ENCODE data around the gene G2E3. TPM values are rescaled to one million over a fixed set of nuclear protein-coding genes. Genes with fewer than 3 reads are reported as not detected.

Gene G2E3
- total and polyA plus RNA-seq, 2 of the 4 experiments (the other 2 are of a cell fraction) = 9.6 to 19.4 TPM

DNA sequence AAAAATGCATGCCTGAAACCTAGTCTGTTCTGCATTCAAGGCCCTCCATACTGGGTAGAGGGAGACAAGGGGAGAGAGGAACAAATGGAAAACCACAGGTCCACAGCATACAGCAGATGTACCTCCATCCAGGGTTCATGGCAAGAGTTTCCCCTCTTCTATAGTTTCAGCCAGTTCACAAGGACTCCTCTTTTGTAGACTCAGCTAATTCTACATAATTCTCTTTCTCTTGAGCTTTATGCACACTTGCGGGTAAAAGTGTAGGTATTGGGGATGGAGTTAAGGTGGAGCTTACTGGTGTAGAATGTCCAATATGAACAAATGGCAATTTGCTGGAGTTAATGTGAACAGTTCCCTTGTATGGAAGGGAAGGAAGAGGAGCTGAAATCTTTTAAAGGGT is 23.4 kb downstream of the G2E3 start:
- ChIA-PET CTCF (no interaction called here), POLR2A (ENCODE audit: unreplicated experiment) (no interaction called here)
- no peak overlapping the region for H3K23ac ChIP-seq (ENCODE audit: low read depth, low read length)
- H4K8ac ChIP-seq (ENCODE audit: low read depth in 2 of 2, low read length in 2 of 2) = no peak overlapping the region
- H3K18ac ChIP-seq (ENCODE audit: low read depth, low read length) = no peak overlapping the region
- H4K5ac ChIP-seq (ENCODE audit: low read depth, low read length) = no peak overlapping the region
- in situ Hi-C loops (cut with MboI; ENCODE audit: low sequenced_read_pairs) (no loop called here), intact Hi-C loops (cut with micrococcal nuclease) (loop anchor here (5.0 kb wide), 1 partner anchor 35 kb away; no protein-coding TSS in a partner anchor), dilution Hi-C loops (cut with HindIII; ENCODE audit: low sequenced_read_pairs, unreplicated experiment) (no loop called here)
- H3K36me3 ChIP-seq (ENCODE audit: control insufficient read depth, insufficient read depth, low read length) = peaks cover 3% of the 10 kb centered on the region; the same call in 1 of the 2 replicates
- no peak overlapping the region for H3K4me2 ChIP-seq (ENCODE audit: low read depth, low read length)
- no peak for DNase-seq
- no peak overlapping the region for H2AFZ ChIP-seq (replicated peaks; ENCODE audit: low read length, poor library complexity)
- no peak overlapping the region for H2AK5ac ChIP-seq (ENCODE audit: low read depth, low read length)
- peaks cover 15% of the 10 kb centered on the region for H4K20me1 ChIP-seq (ENCODE audit: insufficient read depth, low read length)
- no peak overlapping the region for H3K4me3 ChIP-seq (ENCODE audit: insufficient read depth, low read depth, low read length)
- no peak overlapping the region for H3K56ac ChIP-seq (ENCODE audit: extremely low read depth, insufficient read depth, low read length)
- peaks cover 5% of the 10 kb centered on the region for H3K4me1 ChIP-seq (ENCODE audit: control insufficient read depth, insufficient read depth, low read length)
- no CpG with 5 or more reads among the region's 1 CpG for WGBS, 2 experiments (ENCODE audit: extremely low coverage in 2 of 2, insufficient read length in 1 of 2)
- no peak overlapping the region for H3K14ac ChIP-seq (replicated peaks; ENCODE audit: low read depth, low read length)
- H3K79me1 ChIP-seq (ENCODE audit: low read depth in 1 of 2, low read length in 2 of 2) = peaks cover 19 to 43% of the 10 kb centered on the region in 2 experiments
- H3K9ac ChIP-seq (ENCODE audit: low read depth, low read length) = no peak overlapping the region
- no peak for ATAC-seq (ENCODE audit: low read depth)
- H3K9me3 ChIP-seq (ENCODE audit: control insufficient read depth, insufficient read depth, low read length) = no peaks in the 10 kb centered on the region
- H4K91ac ChIP-seq (ENCODE audit: insufficient read depth, low read depth, low read length) = no peak overlapping the region
- no peak overlapping the region for H2BK5ac ChIP-seq (ENCODE audit: low read depth, low read length, poor library complexity, severe bottlenecking)
- no peaks in the 10 kb centered on the region for H3K27me3 ChIP-seq (ENCODE audit: control insufficient read depth, insufficient read depth, low read length)
- H2BK15ac ChIP-seq (ENCODE audit: low read depth, low read length) = no peak overlapping the region
- no peak overlapping the region for H2BK20ac ChIP-seq (ENCODE audit: low read depth, low read length)
- H2AK9ac ChIP-seq (replicated peaks; ENCODE audit: low read depth, low read length, poor library complexity) = no peak overlapping the region
- H3K9me1 ChIP-seq (ENCODE audit: insufficient read depth, low read length) = peaks cover 3% of the 10 kb centered on the region; the same call in 1 of the 2 replicates
- TF ChIP-seq MAZ (IDR thresholded peaks at IDR 0.05; ENCODE audit: borderline replicate concordance, low read depth, low read length) (no peak), FOS (IDR thresholded peaks at IDR 0.05; ENCODE audit: low read depth, low read length) (no peak), MXI1 (IDR thresholded peaks at IDR 0.05; ENCODE audit: borderline replicate concordance, low read depth, low read length) (no peak), NFE2L2 (IDR thresholded peaks at IDR 0.05; ENCODE audit: low read depth, low read length) (no peak), BHLHE40 (IDR thresholded peaks at IDR 0.05; ENCODE audit: low read depth, low read length) (no peak), RCOR1 (IDR thresholded peaks at IDR 0.05; ENCODE audit: insufficient replicate concordance, low read length) (no peak), POLR2A (IDR thresholded peaks at IDR 0.05; ENCODE audit: low read depth, low read length) (no peak)
- TF ChIP-seq, protein P1, sequence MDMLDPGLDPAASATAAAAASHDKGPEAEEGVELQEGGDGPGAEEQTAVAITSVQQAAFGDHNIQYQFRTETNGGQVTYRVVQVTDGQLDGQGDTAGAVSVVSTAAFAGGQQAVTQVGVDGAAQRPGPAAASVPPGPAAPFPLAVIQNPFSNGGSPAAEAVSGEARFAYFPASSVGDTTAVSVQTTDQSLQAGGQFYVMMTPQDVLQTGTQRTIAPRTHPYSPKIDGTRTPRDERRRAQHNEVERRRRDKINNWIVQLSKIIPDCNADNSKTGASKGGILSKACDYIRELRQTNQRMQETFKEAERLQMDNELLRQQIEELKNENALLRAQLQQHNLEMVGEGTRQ (IDR thresholded peaks at IDR 0.05; ENCODE audit: low read depth, low read length) = no peak
- TF ChIP-seq, protein P2, sequence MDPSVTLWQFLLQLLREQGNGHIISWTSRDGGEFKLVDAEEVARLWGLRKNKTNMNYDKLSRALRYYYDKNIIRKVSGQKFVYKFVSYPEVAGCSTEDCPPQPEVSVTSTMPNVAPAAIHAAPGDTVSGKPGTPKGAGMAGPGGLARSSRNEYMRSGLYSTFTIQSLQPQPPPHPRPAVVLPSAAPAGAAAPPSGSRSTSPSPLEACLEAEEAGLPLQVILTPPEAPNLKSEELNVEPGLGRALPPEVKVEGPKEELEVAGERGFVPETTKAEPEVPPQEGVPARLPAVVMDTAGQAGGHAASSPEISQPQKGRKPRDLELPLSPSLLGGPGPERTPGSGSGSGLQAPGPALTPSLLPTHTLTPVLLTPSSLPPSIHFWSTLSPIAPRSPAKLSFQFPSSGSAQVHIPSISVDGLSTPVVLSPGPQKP (IDR thresholded peaks at IDR 0.05; ENCODE audit: borderline replicate concordance, low read depth, low read length) = no peak
- TF ChIP-seq, protein P3, sequence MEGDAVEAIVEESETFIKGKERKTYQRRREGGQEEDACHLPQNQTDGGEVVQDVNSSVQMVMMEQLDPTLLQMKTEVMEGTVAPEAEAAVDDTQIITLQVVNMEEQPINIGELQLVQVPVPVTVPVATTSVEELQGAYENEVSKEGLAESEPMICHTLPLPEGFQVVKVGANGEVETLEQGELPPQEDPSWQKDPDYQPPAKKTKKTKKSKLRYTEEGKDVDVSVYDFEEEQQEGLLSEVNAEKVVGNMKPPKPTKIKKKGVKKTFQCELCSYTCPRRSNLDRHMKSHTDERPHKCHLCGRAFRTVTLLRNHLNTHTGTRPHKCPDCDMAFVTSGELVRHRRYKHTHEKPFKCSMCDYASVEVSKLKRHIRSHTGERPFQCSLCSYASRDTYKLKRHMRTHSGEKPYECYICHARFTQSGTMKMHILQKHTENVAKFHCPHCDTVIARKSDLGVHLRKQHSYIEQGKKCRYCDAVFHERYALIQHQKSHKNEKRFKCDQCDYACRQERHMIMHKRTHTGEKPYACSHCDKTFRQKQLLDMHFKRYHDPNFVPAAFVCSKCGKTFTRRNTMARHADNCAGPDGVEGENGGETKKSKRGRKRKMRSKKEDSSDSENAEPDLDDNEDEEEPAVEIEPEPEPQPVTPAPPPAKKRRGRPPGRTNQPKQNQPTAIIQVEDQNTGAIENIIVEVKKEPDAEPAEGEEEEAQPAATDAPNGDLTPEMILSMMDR (conservative IDR thresholded peaks at IDR 0.05; ENCODE audit: low read depth, low read length) = no peak
- no peak overlapping the region for H3K4ac ChIP-seq (ENCODE audit: low read depth, low read length)
- H3K27ac ChIP-seq (ENCODE audit: insufficient read depth, low read length) = no peak overlapping the region
- no peak overlapping the region for H2BK120ac ChIP-seq (ENCODE audit: low read depth, low read length)
- BruUV-seq (replicated peaks) = no TSS peak

Measured in IMR-90 (cell line).